ENCODE results near the gene SMARCA5. TPM values are rescaled to one million over a fixed set of nuclear protein-coding genes. Genes with fewer than 3 reads are reported as not detected.
"Not testable (repeated sequence)": the region's sequence is repeated elsewhere in the genome, so short reads cannot be mapped to it uniquely, and the experiment has no call there.

The SMARCA5 gene
- total RNA-seq, 1 experiment from 2014 or later: 64.1 TPM

DNA sequence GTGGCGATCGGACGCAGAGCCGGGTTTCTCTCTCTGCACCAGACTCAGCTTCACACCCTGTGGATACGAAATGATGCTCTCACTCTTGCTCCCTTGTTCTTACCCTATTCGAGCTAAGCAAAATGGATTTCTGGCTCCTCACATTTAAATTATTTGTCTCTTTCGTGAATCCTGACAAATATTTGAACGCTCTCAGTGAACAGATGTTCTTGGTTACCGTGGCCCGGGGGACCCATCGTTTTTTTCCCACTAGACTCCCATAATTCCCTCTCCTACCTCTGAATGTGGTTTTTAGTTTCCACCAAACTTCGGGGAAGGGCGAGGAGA, 630 bp downstream of the SMARCA5 start:
- Histone ChIP-seq H3K4me3 (ENCODE audit: insufficient read depth, low read depth, low read length) (peak overlapping the region; percentile 98), H3K36me3 (replicated peaks; ENCODE audit: control insufficient read depth, insufficient read depth, low read length) (peaks cover 4% of the 10 kb centered on the region; the same call in 1 of the 2 replicates), H3K27me3 (ENCODE audit: control insufficient read depth, insufficient read depth, low read length) (no peaks in the 10 kb centered on the region)
- DNase-seq: no peak

DNA sequence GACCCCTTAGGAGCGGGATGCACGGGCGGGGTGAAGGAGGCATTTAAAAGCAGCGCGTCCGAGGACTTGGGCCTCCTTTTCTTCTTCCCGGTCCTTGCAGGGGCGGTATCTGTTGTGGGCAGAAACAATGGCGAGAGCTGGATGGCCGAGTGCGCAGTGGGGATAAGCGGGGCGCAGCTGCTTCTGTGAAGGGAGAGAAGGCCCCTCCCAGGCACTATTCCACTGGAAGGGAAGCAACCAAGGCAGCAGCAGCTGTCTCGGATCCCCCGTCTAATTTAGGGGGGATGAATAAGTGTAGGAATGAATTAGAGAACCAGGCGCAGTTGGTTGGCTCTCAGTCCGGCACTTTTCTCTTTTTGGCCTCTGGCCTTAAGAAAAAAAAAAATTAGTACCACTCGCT, 995 bp downstream of the SMARCA5 start:
- no peaks in the 10 kb centered on the region for H3K27me3 ChIP-seq (ENCODE audit: control insufficient read depth, insufficient read depth, low read length)
- peaks cover 4% of the 10 kb centered on the region; the same call in 1 of the 2 replicates for H3K36me3 ChIP-seq (replicated peaks; ENCODE audit: control insufficient read depth, insufficient read depth, low read length)
- peak overlapping the region; percentile 98 for H3K4me3 ChIP-seq (ENCODE audit: insufficient read depth, low read depth, low read length)
- peak; percentile 33 for DNase-seq

GRCh38 chr4:143514901-143515300, 1.4 kb downstream of the SMARCA5 start:
- Histone ChIP-seq H3K36me3 (replicated peaks; ENCODE audit: control insufficient read depth, insufficient read depth, low read length) (peaks cover 5% of the 10 kb centered on the region; the same call in 1 of the 2 replicates), H3K4me3 (ENCODE audit: insufficient read depth, low read depth, low read length) (peak overlapping the region; percentile 98), H3K27me3 (ENCODE audit: control insufficient read depth, insufficient read depth, low read length) (no peaks in the 10 kb centered on the region)
- no peak for DNase-seq

GRCh38 chr4:143515905-143516304, 2.4 kb downstream of the SMARCA5 start:
- H3K4me3 ChIP-seq (ENCODE audit: insufficient read depth, low read depth, low read length): no peak overlapping the region
- no peak for DNase-seq
- H3K36me3 ChIP-seq (replicated peaks; ENCODE audit: control insufficient read depth, insufficient read depth, low read length): peaks cover 5% of the 10 kb centered on the region; the same call in 1 of the 2 replicates
- H3K27me3 ChIP-seq (ENCODE audit: control insufficient read depth, insufficient read depth, low read length): no peaks in the 10 kb centered on the region

- H3K27me3 ChIP-seq (ENCODE audit: control insufficient read depth, insufficient read depth, low read length): no peaks in the 10 kb centered on the region
- no peak overlapping the region for H3K4me3 ChIP-seq (ENCODE audit: insufficient read depth, low read depth, low read length)
- H3K36me3 ChIP-seq (replicated peaks; ENCODE audit: control insufficient read depth, insufficient read depth, low read length): peaks cover 11% of the 10 kb centered on the region
- no peak for DNase-seq
Measured at GRCh38 chr4:143517764-143518163, 4.3 kb downstream of the SMARCA5 start.

- Histone ChIP-seq H3K27me3 (ENCODE audit: control insufficient read depth, insufficient read depth, low read length) (no peaks in the 10 kb centered on the region), H3K4me3 (ENCODE audit: insufficient read depth, low read depth, low read length) (no peak overlapping the region), H3K36me3 (replicated peaks; ENCODE audit: control insufficient read depth, insufficient read depth, low read length) (peaks cover 21% of the 10 kb centered on the region)
- no peak for DNase-seq
Measured at GRCh38 chr4:143524211-143524610, 10.7 kb downstream of the SMARCA5 start.

- peaks cover 24% of the 10 kb centered on the region for H3K36me3 ChIP-seq (replicated peaks; ENCODE audit: control insufficient read depth, insufficient read depth, low read length)
- not testable (repeated sequence) for DNase-seq; H3K27me3 ChIP-seq (ENCODE audit: control insufficient read depth, insufficient read depth, low read length); H3K4me3 ChIP-seq (ENCODE audit: insufficient read depth, low read depth, low read length)
Measured at GRCh38 chr4:143528046-143528445, 14.5 kb downstream of the SMARCA5 start.

DNA sequence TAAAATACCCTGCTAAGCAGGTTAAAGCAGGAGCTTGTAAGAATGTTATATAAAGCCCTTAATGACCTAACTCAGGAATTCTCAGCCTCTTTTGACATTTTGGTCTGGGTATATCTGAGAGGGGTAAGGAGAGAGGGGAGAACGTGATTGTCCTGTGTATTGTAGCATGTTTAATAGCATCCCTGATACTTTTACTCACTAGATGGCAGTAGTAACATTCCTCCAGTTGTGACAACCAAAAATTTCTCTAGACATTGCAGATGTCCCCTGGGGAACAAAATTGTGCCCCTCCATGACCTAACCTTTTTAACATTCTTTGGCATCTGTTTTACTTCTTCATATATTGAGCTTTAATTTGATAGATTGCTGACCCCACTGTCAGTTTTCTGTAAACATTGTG, 17.9 kb downstream of the SMARCA5 start:
- no peaks in the 10 kb centered on the region for H3K27me3 ChIP-seq (ENCODE audit: control insufficient read depth, insufficient read depth, low read length)
- H3K36me3 ChIP-seq (replicated peaks; ENCODE audit: control insufficient read depth, insufficient read depth, low read length): peaks cover 32% of the 10 kb centered on the region
- no peak overlapping the region for H3K4me3 ChIP-seq (ENCODE audit: insufficient read depth, low read depth, low read length)
- DNase-seq: no peak

DNA sequence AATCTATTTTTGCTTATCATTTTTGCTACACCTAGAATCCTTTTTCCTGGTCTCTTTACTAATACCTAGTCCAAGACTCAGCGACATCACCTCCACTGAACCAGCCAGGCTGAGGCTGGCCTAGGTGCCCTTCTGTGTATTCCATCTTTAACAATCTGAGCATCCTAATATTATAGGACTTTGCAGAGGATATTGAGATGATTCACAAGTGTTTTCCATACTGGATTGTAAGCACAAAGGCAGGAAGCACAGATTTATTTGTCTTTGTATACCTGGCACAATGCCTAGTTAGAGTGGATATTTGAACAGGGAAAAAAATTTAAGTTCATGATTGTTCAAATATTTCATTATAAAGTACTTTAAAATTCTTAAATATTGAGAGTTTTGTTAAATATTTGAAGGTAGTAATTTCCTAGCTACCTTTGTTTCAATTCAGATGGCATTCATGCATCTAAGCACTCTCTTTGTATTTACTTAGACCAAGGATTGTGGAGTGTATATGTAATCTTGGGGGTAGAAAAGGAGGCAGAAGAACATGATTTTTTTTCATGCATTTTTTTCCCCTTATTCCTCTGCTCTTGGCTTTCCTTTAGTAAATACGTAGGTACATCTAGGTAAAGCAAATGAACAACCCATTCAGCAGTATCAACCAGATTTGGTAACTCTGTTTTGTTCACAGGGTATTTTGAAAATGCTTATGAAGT, 18.4 kb downstream of the SMARCA5 start:
- no peak overlapping the region for H3K4me3 ChIP-seq (ENCODE audit: insufficient read depth, low read depth, low read length)
- no peak for DNase-seq
- H3K27me3 ChIP-seq (ENCODE audit: control insufficient read depth, insufficient read depth, low read length): no peaks in the 10 kb centered on the region
- H3K36me3 ChIP-seq (replicated peaks; ENCODE audit: control insufficient read depth, insufficient read depth, low read length): peaks cover 36% of the 10 kb centered on the region

GRCh38 chr4:143538979-143539669, 25.6 kb downstream of the SMARCA5 start:
- DNase-seq: no peak
- H3K27me3 ChIP-seq (ENCODE audit: control insufficient read depth, insufficient read depth, low read length): no peaks in the 10 kb centered on the region
- H3K4me3 ChIP-seq (ENCODE audit: insufficient read depth, low read depth, low read length): no peak overlapping the region
- H3K36me3 ChIP-seq (replicated peaks; ENCODE audit: control insufficient read depth, insufficient read depth, low read length): peaks cover 33% of the 10 kb centered on the region

DNA sequence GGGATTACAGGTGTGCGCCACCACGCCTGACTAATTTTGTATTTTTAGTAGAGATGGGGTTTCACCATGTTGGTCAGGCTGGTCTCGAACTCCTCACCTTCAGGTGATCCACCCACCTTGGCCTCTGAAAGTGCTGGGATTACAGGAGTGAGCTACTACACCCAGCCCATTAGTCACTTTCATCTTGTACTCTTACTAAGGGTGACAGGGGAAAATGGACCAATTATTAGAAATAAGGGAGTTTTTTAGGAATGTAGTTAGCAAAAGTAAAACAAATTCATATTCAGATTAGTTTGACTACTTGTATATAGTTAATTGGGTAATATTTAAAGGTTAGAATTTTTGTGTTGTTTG, 26.1 kb downstream of the SMARCA5 start:
- Histone ChIP-seq H3K36me3 (replicated peaks; ENCODE audit: control insufficient read depth, insufficient read depth, low read length) (peaks cover 34% of the 10 kb centered on the region), H3K4me3 (ENCODE audit: insufficient read depth, low read depth, low read length) (no peak overlapping the region), H3K27me3 (ENCODE audit: control insufficient read depth, insufficient read depth, low read length) (no peaks in the 10 kb centered on the region)
- no peak for DNase-seq

DNA sequence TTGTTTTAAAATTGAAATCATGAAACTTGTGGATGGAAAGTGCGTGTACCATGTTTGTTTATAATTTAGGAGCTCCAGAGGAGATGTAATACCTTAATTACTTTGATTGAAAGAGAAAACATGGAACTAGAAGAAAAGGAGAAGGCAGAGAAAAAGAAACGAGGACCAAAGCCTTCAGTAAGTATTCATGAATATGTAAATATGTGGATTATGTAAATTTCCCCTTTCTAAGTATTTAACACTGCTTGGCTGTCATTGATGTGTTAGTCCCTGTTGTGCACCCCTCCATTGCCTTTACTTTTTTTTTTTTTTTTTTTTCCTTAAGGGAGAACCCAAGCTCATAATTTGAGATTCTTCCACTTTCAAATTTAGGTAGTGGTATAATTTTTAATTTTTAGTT, 36.4 kb downstream of the SMARCA5 start:
- H3K27me3 ChIP-seq (ENCODE audit: control insufficient read depth, insufficient read depth, low read length): no peaks in the 10 kb centered on the region
- no peak for DNase-seq
- no peak overlapping the region for H3K4me3 ChIP-seq (ENCODE audit: insufficient read depth, low read depth, low read length)
- H3K36me3 ChIP-seq (replicated peaks; ENCODE audit: control insufficient read depth, insufficient read depth, low read length): peaks cover 13% of the 10 kb centered on the region

GRCh38 chr4:143554728-143555597, 41.5 kb downstream of the SMARCA5 start:
- DNase-seq: no peak
- H3K27me3 ChIP-seq (ENCODE audit: control insufficient read depth, insufficient read depth, low read length): no peaks in the 10 kb centered on the region
- no peak overlapping the region for H3K4me3 ChIP-seq (ENCODE audit: insufficient read depth, low read depth, low read length)
- H3K36me3 ChIP-seq (replicated peaks; ENCODE audit: control insufficient read depth, insufficient read depth, low read length): no peaks in the 10 kb centered on the region; the same call in none of the 2 replicates

DNA sequence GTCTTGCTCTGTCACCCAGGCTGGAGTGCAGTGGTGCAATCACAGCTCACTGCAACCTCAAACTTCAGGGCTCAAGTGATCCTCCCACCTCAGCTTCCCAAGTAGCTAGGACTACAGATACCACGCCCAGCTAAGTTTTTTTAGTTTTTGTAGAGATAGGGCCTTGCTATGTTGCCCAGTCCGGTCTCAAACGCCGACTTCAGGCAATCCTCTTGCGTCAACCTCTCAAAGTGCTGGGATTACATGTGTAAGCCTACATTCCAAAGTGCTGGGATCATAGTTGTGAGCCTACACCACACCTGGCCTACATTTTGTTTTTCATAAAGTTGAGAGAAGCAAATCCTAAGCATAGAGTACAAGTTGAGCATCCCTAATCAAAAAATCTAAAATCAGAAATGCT, 42.2 kb downstream of the SMARCA5 start:
- DNase-seq: no peak
- no peaks in the 10 kb centered on the region for H3K27me3 ChIP-seq (ENCODE audit: control insufficient read depth, insufficient read depth, low read length)
- H3K4me3 ChIP-seq (ENCODE audit: insufficient read depth, low read depth, low read length): no peak overlapping the region
- no peaks in the 10 kb centered on the region; the same call in none of the 2 replicates for H3K36me3 ChIP-seq (replicated peaks; ENCODE audit: control insufficient read depth, insufficient read depth, low read length)

- no peak overlapping the region for H3K4me3 ChIP-seq (ENCODE audit: insufficient read depth, low read depth, low read length)
- DNase-seq: no peak
- no peaks in the 10 kb centered on the region for H3K27me3 ChIP-seq (ENCODE audit: control insufficient read depth, insufficient read depth, low read length)
- no peaks in the 10 kb centered on the region; the same call in 1 of the 2 replicates for H3K36me3 ChIP-seq (replicated peaks; ENCODE audit: control insufficient read depth, insufficient read depth, low read length)
Measured at GRCh38 chr4:143558286-143558685, 44.8 kb downstream of the SMARCA5 start.

Data from H7 (cell line).